Cardiac septum (tissue), 1 donor: Measurements from ENCODE around the gene SLC5A6. TPM values are rescaled to one million over a fixed set of nuclear protein-coding genes. Genes with fewer than 3 reads are reported as not detected.

ENCODE experiments used
- DNase-seq: peaks from one replicate; pipeline ENCODE4 v3.0.0-alpha.2; 2020; ENCODE audit warnings: low spot score
- intact Hi-C: fragments of 100-400 bp; cut with DNase I; formaldehyde crosslinking; loops from one replicate; pipeline ENCODE4 v1.14.0; 2022
- total RNA-seq: library from RNA; stranded (reverse); fragmentation: NEBNext Ultra II Directional; extraction: Animal tissue kit (Norgen Biotek cat#: 25700); gene quantifications from one replicate; pipeline ENCODE4 v1.2.1, GENCODE V29; 2021
- donor health status: DM: no; HTN: no; CAD: no.

The SLC5A6 gene
- total RNA-seq, 1 donor from 2014 or later, result 11.4 TPM

GRCh38 chr2:27238976-27239375, 26.9 kb upstream of the SLC5A6 start:
- DNase-seq, result no peak
- intact Hi-C loops, result no loop called here

- intact Hi-C loops, result no loop called here
- DNase-seq, result no peak
Measured at GRCh38 chr2:27237341-27237945, 25.4 kb upstream of the SLC5A6 start.

GRCh38 chr2:27236626-27237025, 24.6 kb upstream of the SLC5A6 start:
- intact Hi-C loops, result no loop called here
- DNase-seq, result no peak

GRCh38 chr2:27236136-27236535, 24.1 kb upstream of the SLC5A6 start:
- no peak for DNase-seq
- intact Hi-C loops, result no loop called here

GRCh38 chr2:27233341-27233740, 21.3 kb upstream of the SLC5A6 start:
- intact Hi-C loops, result no loop called here
- DNase-seq, result peak; percentile 57

GRCh38 chr2:27231921-27232320, 19.9 kb upstream of the SLC5A6 start:
- intact Hi-C loops, result no loop called here
- peak; percentile 66 for DNase-seq

- intact Hi-C loops, result no loop called here
- DNase-seq, result no peak
Measured at GRCh38 chr2:27227501-27227900, 15.4 kb upstream of the SLC5A6 start.

GRCh38 chr2:27225526-27225925, 13.5 kb upstream of the SLC5A6 start:
- DNase-seq, result no peak
- intact Hi-C loops, result no loop called here

GRCh38 chr2:27223416-27223815, 11.3 kb upstream of the SLC5A6 start:
- intact Hi-C loops, result no loop called here
- no peak for DNase-seq

- intact Hi-C loops, result no loop called here
- no peak for DNase-seq
Measured at GRCh38 chr2:27222407-27222806, 10.3 kb upstream of the SLC5A6 start.

- intact Hi-C loops, result no loop called here
- no peak for DNase-seq
Measured at GRCh38 chr2:27221166-27221565, 9.1 kb upstream of the SLC5A6 start.

- DNase-seq, result no peak
- intact Hi-C loops, result no loop called here
Measured at GRCh38 chr2:27220091-27220490, 8.0 kb upstream of the SLC5A6 start.

GRCh38 chr2:27219091-27219490, 7.0 kb upstream of the SLC5A6 start:
- intact Hi-C loops, result no loop called here
- DNase-seq, result no peak

GRCh38 chr2:27218614-27219013, 6.5 kb upstream of the SLC5A6 start:
- intact Hi-C loops, result no loop called here

GRCh38 chr2:27217173-27218121, 5.4 kb upstream of the SLC5A6 start, which contains the start of gene CAD:
Gene CAD (plus strand): TSS chr2:27217369. CDS start chr2:27217552, 183 bp downstream.
- intact Hi-C loops, result no loop called here

More at GRCh38 chr2:27218614-27219013, 6.5 kb upstream of the SLC5A6 start:
- DNase-seq, result no peak

GRCh38 chr2:27216416-27217137, 4.5 kb upstream of the SLC5A6 start:
- intact Hi-C loops, result no loop called here
- no peak for DNase-seq

More at GRCh38 chr2:27217173-27218121, 5.4 kb upstream of the SLC5A6 start, which contains the start of gene CAD:
- peak; percentile 92 for DNase-seq

GRCh38 chr2:27214941-27215340, 2.9 kb upstream of the SLC5A6 start:
- intact Hi-C loops, result loop anchor here (5.0 kb wide), 1 partner anchor 118 kb away; no protein-coding TSS in a partner anchor
- no peak for DNase-seq

GRCh38 chr2:27212626-27213471, 781 bp upstream of the SLC5A6 start:
- DNase-seq, result no peak
- intact Hi-C loops, result loop anchor here (2.0 to 5.0 kb wide), 3 partner anchors 78 to 158 kb away; partner anchors contain the start of genes EIF2B4, PREB and SNX17
